ENCODE data around the gene NR5A2.

The NR5A2 gene

GRCh38 chr1:200035956-200036618 is 8.6 kb downstream of the NR5A2 start:
- no peak for DNase-seq

DNA sequence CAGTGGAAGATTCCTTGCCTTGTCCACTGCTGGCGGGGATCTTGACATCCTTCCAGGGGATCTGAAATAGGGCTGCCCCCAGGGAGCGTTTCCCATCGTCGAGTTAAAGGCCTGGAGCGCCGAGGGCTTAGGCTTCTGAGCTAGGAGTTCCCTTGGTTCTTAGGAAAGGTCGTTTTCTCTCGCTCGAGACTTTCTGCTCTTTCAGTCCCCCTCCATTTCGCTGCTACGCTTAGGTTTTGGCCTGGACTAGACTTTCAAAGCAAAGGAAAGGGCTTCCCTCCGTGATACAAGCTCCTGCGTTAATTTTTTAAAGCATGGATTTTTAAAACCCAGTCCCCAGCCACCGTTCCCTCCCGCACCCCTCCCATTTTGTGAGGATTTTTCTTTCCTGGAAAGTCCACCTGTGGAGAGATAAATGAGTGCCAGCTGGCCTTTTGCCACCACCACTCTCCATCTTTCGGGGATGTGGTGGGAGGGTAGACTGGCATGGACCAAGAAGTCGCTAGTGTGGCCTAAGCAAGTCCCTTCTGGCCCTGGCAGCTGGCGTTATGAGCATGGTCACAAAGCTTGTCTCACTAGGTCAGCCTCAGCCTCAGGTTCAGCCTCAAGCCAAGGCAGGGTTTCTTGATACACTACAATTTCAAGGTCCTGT is 9.2 kb downstream of the NR5A2 start:
- no peak for DNase-seq

- DNase-seq: no peak
These were observed 10.0 kb downstream of the NR5A2 start for GRCh38 chr1:200037501-200037900.

- DNase-seq: no peak
These were observed 10.4 kb downstream of the NR5A2 start for GRCh38 chr1:200037904-200038303.

DNA sequence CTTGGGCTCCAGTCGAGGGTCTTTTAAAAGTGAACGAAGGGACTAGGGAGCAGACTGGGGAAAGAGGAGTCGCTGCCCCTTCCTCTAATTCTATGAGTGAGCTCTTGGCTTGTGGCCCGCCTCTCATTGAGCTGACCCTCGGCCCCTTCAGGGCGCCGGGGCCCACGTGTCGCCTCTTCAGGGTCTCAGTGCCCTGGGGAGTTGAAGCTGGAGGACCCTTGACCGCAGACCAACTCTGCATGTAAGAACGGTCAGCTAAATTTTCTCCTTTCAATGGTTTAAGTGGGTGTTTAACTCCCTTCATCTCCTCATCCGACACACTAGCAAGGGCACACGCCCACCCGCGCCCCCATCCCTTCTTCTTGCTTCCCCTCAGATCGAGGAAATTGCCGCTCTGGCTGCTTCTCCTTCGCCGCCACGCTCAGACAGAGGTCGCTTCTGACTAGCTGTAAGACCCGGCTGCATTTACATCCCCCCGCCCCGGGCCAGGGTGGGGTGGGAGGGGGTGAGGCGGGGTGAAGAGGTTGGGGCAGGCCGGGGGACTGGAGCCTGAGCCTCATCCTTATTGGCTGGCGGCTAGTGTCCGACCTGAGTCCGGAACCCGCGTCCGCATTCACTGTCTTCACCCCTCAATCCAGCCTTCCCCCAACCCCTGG is 10.9 kb downstream of the NR5A2 start:
- no peak for DNase-seq

- no peak for DNase-seq
These were observed 11.7 kb downstream of the NR5A2 start for GRCh38 chr1:200038981-200039848.

GRCh38 chr1:200039849-200040474 is 12.5 kb downstream of the NR5A2 start:
- no peak for DNase-seq

- no peak for DNase-seq
These were observed 13.1 kb downstream of the NR5A2 start for GRCh38 chr1:200040481-200041138.

GRCh38 chr1:200041337-200042118 is 14.0 kb downstream of the NR5A2 start:
- DNase-seq: no peak

DNA sequence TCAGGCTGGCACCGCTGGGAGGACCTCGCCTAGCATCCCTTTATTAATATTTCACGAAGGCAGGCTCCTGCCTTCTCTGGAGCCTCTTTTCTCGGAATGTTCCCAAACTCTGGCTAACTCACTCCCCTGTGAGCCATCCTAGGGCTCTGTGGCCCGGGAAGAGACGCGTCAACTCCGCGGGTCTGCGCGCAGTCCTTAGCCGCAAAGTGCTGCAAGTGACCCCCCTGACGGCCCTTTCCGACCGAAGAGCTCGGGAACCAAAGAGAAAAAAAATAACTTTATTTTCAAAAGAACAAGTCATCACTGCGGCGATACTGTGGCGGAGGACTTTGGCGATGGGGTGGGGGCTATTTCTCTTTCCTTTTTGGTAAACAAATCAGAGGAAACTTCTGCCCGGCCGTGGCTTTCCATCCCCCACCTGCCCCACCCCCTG is 14.6 kb downstream of the NR5A2 start:
- no peak for DNase-seq

GRCh38 chr1:200042552-200043335 is 15.2 kb downstream of the NR5A2 start:
- no peak for DNase-seq

DNA sequence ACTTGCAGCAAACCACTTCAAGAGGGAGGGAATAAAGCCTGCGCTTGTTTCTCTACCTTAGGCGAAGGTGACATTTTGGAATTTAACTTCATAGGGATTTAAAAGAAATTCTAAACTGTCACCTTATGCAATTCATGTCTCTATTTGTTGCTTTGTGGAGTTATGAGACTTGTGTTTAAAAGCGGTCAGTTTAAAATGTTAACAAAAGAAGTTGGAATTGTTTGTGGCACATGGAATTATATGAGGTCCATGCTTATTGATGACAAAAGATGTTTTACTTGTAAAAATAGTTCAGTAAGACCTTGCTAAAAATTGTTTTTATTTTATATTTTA is 15.8 kb downstream of the NR5A2 start:
- DNase-seq: no peak

- no peak for DNase-seq
These were observed 18.6 kb downstream of the NR5A2 start for GRCh38 chr1:200046115-200046514.

DNA sequence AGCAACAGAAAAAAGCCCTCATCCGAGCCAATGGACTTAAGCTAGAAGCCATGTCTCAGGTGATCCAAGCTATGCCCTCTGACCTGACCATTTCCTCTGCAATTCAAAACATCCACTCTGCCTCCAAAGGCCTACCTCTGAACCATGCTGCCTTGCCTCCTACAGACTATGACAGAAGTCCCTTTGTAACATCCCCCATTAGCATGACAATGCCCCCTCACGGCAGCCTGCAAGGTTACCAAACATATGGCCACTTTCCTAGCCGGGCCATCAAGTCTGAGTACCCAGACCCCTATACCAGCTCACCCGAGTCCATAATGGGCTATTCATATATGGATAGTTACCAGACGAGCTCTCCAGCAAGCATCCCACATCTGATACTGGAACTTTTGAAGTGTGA is 20.7 kb downstream of the NR5A2 start:
- DNase-seq: no peak

- DNase-seq: no peak
These were observed 22.3 kb downstream of the NR5A2 start for GRCh38 chr1:200049810-200050209.

DNA sequence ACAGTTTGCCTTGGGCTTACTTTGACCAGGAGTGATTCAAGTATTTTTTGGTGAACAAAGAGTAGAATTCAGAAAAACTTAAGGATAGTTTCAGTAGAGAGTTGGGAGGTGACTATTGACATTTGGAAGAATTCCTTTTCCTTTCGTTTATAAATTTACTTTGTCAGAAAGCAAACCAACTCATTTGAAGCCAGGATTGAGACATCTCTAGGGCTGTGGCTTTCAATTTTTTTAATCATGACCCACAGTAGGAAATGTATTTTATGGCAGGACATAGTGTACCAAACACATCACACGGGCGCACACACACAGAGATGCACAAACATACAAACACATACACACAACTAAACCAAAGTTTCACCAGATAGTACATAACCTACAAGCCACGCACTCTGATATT is 24.1 kb downstream of the NR5A2 start:
- no peak for DNase-seq

GRCh38 chr1:200053091-200053490 is 25.6 kb downstream of the NR5A2 start:
- DNase-seq: no peak

- DNase-seq: no peak
These were observed 26.1 kb downstream of the NR5A2 start for GRCh38 chr1:200053646-200054045.

DNA sequence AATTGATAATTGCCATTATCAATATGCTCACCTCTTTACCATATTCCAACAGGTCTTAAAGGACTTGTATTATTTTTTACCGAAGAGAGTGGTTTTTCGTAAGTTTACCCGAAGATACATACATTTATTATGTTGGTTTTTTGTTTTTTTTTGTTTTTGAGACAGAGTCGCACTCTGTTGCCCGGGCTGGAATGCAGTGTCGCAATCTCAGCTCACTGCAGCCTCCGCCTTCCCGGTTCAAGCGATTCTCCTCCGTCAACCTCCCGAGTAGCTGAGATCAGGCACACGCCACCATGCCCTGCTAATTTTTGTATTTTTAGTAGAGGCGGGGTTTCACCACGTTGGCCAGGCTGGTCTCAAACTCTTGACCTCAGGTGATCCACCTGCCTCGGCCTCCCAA is 30.8 kb downstream of the NR5A2 start:
- no peak for DNase-seq

All from hypothalamus (tissue), 51 donors.